GM12872 (cell line): ENCODE measurements around the gene HES5.

ENCODE experiments used
- CTCF ChIP-seq: IDR thresholded peaks from 3 replicates; pipeline ENCODE4 v1.5.1; 2011; ENCODE audit warnings: low read depth, mild to moderate bottlenecking, low read length, moderate library complexity; ENCODE audit not compliant: insufficient read depth

HES5 gene

DNA sequence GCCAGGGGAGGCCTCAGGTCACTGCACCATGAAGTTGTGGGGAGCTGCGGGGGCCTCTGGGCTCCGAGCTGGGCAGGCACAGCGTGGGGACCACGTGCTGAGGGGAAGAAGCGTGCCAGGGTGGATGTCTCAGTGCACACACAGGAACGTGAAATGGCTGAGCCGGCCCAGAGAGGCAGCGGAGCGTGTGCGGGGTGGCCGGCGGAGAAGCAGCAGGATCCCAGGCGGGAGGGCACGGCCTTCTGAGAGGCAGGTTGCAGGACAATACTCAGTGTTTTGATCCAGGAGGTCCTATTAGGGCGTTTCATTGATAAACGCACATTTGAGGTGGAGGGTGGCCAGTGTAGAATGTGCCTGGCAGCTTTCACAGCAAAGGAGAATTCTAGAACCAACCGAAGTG, 39.0 kb upstream of the HES5 start:
- TF ChIP-seq CTCF, result no peak

DNA sequence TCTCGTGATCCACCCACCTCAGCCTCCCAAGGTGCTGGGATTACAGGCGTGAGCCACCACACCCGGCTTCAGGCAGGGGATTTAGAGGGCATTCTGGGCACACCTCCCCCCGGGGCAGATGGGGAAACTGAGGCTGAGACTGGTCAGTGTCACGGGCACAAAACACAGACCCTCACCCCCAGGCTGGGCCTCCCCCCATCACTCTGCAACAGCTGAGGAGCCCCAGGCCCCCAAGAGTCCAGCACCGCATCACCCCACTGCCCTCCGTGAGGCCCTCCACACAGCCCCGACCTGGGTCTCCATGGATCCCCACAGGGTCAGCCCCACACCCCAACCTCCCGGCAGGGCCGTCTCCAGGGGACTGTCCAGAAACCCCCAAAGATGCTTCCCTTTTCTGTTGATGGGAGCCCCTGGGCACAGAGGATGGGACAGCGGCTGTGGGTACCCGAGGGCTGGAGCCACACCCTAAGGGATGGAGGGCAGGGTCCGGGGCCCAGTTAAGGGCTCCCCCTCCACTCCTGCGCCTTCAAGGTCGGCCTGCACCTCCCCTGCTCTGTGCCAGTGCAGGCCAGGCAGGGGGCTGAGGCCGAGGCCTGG, 37.1 kb upstream of the HES5 start:
- no peak for TF ChIP-seq CTCF

GRCh38 chr1:2566101-2567045, 36.3 kb upstream of the HES5 start:
- TF ChIP-seq CTCF, result no peak

DNA sequence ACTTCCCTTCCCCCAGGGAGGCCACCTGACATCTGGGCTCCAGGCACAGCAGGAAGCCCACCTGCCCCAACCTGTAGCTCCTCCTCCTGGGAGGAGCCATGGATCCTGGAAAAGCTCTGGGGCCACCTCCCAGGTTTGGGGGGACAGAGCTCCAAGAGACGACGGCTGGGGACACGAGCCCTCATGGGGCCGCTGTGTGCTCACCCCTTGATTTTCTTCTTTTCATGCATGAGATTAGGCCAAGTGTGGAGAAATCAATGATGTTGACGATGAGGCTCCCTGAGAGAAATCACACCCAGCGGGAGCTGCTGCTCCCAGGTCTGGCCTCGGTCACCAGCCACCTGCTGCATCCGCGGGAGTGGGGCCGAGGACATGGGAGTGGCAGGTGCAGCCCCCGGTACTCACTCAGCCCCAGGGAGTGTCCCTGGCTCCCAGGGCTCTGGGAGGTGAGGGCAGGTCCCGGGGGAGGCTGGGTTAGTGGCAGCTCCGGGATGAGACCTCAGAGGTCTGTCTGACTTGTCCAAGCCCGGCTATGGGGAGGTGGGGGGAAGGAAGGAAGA, 34.8 kb upstream of the HES5 start:
- no peak for TF ChIP-seq CTCF

DNA sequence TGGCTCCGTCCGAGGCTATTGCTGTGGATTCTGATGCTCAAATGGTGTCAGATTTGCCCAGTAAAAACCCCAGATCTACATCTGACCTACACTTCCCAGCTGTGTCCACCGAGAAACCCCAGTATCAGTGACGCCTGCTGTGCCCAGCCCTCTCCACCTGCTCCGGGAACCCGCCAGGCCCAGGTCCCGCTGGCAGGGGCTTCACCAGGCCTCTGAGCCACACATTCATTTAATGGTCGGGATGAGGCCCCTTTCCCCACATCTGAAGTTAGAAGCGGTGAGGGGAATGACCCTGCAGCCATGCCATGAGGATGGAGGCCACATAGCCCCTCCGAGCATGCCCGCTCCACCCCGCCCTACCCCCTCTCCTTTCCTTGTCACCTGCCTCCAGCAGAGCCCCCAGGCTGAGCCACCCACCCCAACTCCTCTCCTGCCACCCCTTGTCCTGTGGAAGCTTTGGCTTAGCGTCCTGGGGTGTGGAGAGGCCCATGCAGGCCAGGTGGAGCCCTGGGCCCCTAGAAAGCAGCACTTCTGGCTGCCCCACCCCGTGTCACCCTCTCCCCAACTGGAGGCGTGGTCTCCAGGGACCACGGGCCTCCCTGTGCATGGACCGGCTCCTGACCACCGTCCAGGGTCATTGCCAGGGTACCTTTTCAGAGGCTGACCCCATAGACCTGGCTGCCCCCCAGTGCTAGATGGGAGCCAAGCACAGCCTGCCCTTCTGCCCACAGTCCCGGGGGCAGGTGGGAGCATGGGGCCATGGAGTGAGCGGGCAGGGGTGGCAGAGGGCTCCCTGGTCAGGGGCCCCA, 34.1 kb upstream of the HES5 start:
- TF ChIP-seq CTCF, result no peak

- no peak for TF ChIP-seq CTCF
Measured at GRCh38 chr1:2563205-2563604, 33.1 kb upstream of the HES5 start.
